GM12878 (cell line): Measurements from ENCODE around the gene CNDP2.

ENCODE experiments used
- CTCF ChIP-seq, 3 experiments: IDR thresholded peaks in 2 of 3; conservative IDR thresholded peaks in 1 of 3; 2 replicates each; pipeline ENCODE4 v1.5.1; 2011; ENCODE audit warnings: low read depth in 3 of 3, low read length in 3 of 3, mild to moderate bottlenecking in 3 of 3, control low read depth in 2 of 3, moderate library complexity in 2 of 3, inconsistent platforms in 1 of 3, mixed read lengths in 1 of 3; ENCODE audit not compliant: control insufficient read depth in 2 of 3, insufficient read depth in 1 of 3; ENCODE audit errors: extremely low read depth in 1 of 3
- FOS ChIP-seq: IDR thresholded peaks from 3 replicates; pipeline ENCODE4 v1.6.1; 2011; ENCODE audit warnings: borderline replicate concordance; ENCODE audit not compliant: insufficient read length; ENCODE audit errors: extremely low read depth
- MLLT1 ChIP-seq: fragments of 450-650 bp; IDR thresholded peaks from 2 replicates; pipeline ENCODE4 v1.6.1; 2016; ENCODE audit warnings: mild to moderate bottlenecking
- ZNF592 ChIP-seq: fragments of 450-650 bp; IDR thresholded peaks from 2 replicates; pipeline ENCODE4 v1.6.1; 2017; ENCODE audit warnings: mild to moderate bottlenecking, moderate library complexity

- TF ChIP-seq CTCF (IDR thresholded peaks at IDR 0.05 in 2 of 3, conservative IDR thresholded peaks at IDR 0.05 in 1 of 3; ENCODE audit: control insufficient read depth in 2 of 3, extremely low read depth in 1 of 3, insufficient read depth in 1 of 3, low read depth in 3 of 3, low read length in 3 of 3) = no peak
- no peak for TF ChIP-seq ZNF592
- TF ChIP-seq MLLT1 = no peak
- no peak for TF ChIP-seq FOS
Observed at GRCh38 chr18:74488354-74488753, 7.8 kb upstream of the CNDP2 start.
